Activated T-cell treated with anti-CD3 and anti-CD28 coated beads for 24 hours (primary cell): ENCODE data around the gene RGR.
A peak's percentile ranks its signal among the peaks of the same experiment; 100 is the strongest.
"Not testable (repeated sequence)": the region's sequence is repeated elsewhere in the genome, so short reads cannot be mapped to it uniquely, and the experiment has no call there.

Source experiments
- DNase-seq: peaks from one replicate; pipeline ENCODE4 v3.0.0-alpha.2; 2020; ENCODE audit warnings: low read depth

RGR gene

DNA sequence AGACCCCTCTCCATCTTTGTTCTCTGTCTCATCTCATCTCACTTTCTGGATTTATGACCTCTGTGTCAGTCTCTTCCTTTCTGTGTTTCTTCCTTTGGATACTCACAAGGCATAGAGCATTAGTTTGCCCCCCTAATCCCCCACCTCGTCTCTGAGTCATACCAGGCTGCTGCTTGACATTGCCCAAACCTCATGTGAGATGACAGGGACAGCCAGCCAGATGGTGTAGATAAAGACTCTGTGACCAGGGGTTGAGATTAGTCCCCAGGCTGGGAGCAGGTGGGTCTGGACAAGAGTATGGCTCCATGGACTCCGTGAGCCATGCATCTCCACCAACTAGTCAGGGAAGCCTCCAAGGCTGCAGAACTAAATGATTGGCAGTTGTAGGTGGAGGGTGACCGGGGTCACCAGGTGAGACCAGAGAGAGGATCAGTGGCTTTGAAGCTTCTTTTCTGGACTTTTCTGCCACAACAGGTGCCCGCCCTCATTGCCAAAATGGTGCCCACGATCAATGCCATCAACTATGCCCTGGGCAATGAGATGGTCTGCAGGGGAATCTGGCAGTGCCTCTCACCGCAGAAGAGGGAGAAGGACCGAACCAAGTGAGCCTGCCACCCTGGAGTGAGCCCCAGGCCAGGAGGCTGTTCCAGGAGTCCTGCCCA, 13.3 kb downstream of the RGR start:
- DNase-seq = no peak

- DNase-seq = no peak
Observed at GRCh38 chr10:84261236-84261915, 16.5 kb downstream of the RGR start.

DNA sequence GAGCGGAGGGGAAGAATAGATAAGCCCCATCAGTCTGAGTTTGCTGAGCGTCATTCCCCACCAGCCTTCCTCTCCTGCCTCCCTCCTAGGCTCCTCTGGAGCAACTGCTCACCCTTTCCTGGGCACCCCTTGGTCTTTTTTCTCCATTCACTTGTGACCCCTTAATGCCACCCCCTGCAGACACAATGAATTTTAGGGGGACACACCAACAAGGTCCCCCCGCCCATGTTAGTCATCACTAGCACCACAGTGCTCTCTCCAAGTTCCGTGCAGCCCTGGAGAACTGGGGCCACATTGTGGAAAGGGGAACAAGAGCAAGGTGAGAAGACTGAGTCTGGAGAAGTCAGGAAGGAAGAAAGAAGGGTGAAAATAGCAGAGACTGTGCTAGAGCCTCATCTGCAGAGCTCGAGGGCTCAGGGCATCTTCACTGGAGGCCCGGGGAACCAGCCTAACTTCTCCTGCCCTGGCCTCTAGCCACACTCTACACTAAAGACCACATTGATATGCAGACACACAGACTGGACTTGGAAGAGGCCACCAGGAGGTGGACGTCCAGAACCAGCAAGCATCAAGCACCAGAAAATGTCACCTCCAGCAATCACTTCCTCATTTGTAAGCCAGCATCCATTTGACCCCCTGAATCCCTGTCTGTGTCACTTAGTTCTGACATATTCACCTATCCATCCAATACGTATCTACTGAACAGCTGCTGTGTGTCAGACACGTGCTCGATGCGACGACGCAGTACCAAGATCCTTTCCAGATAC, 17.5 kb downstream of the RGR start:
- no peak for DNase-seq

DNA sequence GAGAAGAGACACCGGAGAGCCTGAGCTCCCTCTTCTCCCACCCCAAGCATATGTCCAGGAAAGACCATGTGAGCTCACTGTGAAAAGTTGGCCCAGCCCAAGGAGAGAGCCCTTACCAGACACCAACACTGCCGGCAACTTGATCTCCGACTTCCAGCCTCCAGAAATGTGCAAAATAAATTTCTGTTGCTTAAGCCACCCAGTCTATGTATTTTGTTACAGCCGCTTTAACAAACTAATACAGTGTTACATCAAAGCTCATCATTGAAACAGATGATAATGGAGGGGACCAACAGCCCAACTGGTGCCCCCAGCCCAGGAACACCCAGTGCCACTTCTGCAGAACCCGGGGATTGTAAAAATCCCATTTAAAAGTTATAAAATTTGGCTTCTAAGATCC, 18.9 kb downstream of the RGR start:
- DNase-seq = no peak

GRCh38 chr10:84264611-84265141, 19.8 kb downstream of the RGR start:
- peak; percentile 63 for DNase-seq

DNA sequence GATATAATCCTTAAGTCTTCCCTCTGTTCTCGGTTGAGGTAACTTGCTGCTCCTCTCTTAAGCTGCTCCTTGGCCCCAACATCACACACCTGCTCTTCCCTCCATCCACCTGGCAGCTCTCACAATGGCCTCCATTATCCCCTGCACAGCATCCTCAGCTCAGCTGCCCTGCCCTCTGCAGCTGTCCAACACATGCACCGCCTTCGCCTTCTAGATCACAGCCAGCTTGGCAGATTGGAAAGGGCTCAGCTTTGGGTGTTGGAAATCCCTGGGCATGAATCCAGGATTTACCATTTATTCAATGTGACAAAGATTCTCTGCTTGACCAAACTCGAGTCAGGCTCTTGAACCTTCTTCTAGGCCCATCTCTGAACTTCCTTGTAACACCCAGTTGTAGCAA, 20.6 kb downstream of the RGR start:
- no peak for DNase-seq

DNA sequence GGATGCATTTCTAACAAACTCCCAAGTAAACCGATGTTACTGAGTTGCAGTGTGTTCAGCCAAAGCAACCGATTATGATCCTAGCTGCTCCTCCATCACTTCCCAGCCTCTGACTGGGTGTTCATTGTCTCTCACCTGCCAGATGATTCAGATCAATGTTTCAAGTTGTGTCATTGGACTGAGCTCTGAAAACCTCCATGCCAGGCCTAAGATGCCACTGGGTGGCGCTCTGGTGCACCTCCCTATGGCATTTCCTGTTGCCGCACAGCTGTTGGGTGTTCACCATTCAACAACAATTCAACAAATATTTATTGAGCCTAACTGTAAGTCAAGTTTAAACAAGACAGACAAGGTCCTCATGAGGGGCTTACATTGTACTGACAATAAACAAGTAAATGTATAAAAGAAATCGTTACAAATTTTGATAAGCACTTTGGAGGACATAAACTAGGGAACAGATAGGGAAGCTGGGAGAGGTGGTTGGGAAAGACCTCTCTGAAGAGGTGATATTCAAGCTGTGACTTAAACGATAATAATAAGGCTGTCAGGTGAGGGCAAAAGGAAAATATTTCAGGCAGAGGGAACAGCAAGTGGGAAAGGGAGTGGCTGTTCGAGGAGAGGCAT, 22.8 kb downstream of the RGR start:
- peak; percentile 61 for DNase-seq

- no peak for DNase-seq
Observed at GRCh38 chr10:84269162-84269561, 24.3 kb downstream of the RGR start.

- no peak for DNase-seq
Observed at GRCh38 chr10:84269773-84270172, 24.9 kb downstream of the RGR start.

DNA sequence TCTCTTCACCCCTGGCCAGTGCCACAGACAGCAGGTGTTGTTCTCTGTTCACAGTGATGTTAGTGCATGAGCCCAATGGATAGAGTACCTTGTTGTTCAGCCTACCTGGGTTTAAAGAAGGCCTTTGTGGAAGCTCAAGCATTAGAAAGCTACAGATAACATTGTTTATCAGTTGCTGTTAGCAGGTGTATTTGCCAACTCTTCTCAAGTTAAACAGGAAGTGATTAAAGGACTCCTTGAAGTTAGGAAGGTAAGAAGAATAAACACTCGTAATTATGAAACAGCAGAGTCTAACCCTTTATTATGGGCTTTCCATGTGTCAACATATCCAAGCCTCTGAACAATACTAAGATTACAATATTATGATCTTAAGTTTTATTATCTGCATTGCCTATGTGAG, 25.9 kb downstream of the RGR start:
- no peak for DNase-seq

GRCh38 chr10:84279876-84280475, 35.1 kb downstream of the RGR start:
- not testable (repeated sequence) for DNase-seq

GRCh38 chr10:84286695-84287094, 41.8 kb downstream of the RGR start:
- DNase-seq = no peak

DNA sequence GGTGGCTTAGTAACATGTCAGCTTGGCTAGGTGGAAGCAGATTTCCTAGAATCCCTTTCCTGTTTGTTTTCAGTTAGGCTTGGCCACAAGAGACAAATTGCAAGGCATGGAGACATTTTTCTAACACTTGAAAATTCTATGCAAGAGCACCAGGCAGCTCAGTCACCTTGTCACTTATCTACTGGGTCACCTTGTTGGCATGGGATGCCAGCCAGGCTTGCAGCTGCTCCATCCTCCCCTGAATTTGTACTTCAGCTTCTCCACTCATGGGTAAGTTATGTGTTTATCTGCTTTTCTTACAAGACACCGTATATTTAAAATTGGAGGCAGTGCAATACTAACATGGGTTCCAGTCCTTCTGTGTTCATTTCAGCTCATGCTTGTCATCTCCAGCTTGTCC, 43.3 kb downstream of the RGR start:
- no peak for DNase-seq

- no peak for DNase-seq
Observed at GRCh38 chr10:84289521-84290200, 44.8 kb downstream of the RGR start.

DNA sequence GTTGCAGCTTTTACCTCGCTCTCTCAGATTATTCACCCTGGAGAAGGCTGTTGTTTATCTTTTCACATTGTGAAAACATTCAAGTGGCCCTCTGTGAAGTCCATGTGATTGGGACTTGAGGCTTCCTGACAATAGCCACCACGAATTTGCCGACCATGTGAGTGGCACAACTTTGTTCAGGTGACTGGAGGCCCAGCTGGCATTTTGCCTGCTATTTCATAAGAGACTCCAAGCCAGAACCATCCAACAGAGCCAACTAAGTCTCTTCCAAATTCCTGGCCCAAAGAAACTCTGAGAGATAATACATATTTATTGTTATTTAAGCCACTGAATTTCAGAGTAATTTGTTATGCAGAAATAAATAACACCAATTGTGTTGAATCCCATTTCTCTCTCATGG, 45.4 kb downstream of the RGR start:
- DNase-seq = no peak

DNA sequence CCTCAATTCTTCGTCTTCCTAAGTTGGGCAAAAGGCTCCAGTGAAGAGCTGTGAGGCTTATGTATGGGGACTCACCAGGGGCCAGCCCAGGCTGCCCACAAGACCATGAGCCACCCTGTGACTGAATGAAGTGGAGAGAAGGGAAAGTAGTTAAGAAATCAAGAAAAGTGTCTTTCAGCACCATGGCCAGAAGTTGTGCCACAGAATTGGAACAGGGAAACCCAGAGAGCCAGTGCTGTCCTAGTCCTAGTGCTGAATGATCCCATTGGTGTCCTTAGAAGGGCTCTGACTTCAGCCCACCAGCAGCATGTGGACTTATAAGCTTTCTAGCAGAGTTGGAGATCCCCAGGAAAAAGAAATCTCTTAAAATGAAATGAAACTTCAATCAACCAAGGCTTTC, 46.5 kb downstream of the RGR start:
- DNase-seq = no peak

- DNase-seq = no peak
Observed at GRCh38 chr10:84292502-84292901, 47.6 kb downstream of the RGR start.

GRCh38 chr10:84293171-84293570, 48.3 kb downstream of the RGR start:
- no peak for DNase-seq

DNA sequence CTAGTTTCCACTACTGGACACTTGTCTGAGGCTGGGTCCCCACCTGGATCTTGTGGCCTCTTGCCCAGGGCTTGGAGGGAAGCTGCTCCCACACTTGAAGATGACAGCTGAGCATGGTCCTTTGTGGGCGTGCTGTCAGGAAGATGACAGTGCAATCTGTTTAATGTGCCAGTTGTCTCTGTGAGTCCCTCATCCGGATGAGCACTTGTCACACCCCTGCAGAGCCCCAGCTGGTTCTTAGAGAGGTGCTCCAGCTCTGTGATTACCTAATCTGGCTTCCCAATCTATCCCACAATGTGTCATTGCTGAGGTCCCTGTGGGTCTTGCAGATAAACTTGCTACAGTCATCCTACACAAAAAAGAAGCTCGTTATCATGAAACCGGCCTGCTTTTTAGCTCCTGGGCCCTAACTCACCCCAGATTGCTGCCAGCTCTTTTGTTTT, 48.7 kb downstream of the RGR start:
- no peak for DNase-seq

DNA sequence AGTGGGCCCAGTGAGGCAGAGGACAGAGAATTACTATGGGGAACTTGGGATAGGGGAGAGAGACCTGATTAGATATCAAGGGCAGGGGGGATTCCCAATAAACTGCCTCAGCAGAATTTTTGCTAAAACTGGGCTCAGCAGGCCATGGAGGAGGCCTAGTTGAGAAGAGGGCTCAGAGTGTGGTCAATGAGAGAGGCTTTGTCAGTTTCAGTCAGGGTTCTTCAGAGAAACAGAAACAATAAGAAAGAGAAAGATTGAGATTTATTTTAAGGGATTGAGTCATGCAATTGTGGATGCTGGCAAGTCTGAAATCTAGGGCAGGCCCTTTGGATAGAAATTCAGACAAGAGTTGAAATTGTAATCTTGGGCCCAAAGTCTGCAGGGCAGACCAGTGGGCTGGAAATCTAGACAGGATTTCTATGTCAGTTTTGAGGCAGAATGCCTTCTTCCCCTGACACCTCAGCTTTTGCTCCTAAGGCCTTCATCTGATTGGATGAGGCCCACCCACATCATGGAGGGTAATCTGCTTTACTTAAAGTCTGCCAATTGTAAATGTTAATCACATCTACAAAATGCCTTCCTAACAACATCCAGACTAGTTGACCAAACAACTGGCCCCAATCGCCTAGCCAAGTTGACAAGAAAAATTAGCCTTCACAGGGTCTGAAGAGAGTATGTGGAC, 50.1 kb downstream of the RGR start:
- DNase-seq = no peak
